HT-29 (cell line): Measurements from ENCODE around the gene GRK3. TPM values are rescaled to one million over a fixed set of nuclear protein-coding genes. Genes with fewer than 3 reads are reported as not detected.
"Not testable (repeated sequence)": the region's sequence is repeated elsewhere in the genome, so short reads cannot be mapped to it uniquely, and the experiment has no call there.

Experiments
- DNase-seq: peaks from one replicate; pipeline ENCODE4 v3.0.0-alpha.2; 2015; ENCODE audit warnings: low spot score
- total RNA-seq: library from RNA; depleted of rRNA; stranded (reverse); fragments of >200 nt; shearing (Covaris generic); gene quantifications from 2 replicates; pipeline ENCODE4 v1.2.3, GENCODE V29; 2014

GRK3 gene
- total RNA-seq, 1 experiment from 2014 or later, result 1.5 TPM

DNA sequence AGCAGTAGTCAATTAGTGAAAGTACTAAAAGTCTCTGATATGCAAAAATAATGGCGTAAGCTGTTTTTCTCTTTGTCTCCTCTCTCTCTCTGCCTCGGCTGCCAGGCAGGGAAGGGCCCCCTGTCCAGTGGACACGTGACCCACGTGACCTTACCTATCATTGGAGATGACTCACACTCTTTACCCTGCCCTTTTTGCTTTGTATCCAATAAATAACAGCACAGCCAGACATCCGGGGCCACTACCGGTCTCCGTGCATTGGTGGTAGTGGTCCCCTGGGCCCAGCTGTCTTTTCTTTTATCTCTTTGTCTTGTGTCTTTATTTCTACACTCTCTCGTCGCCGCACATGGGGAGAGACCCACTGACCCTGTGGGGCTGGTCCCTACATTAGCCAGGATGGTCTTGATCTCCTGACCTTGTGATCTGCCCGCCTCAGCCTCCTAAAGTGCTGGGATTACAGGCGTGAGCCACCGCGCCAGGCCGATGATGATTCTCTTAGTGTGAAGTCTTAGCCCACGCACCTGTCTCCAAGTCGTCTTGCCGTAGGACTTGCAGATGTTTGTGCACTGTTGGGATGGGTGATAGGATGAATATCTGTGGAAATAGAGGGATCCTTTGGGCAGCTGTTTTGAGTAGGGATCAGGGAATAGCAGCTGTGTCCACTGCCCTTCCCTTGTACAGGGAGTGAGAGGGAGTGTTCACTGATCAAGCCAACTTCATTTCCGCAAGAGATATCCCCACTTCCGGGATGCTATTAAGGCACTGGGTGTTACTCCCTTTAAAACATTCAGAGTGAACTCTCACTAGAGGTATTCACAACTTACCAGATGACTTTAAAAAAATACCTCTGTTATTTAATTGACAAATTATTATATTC lies 61.5 kb downstream of the GRK3 start:
- not testable (repeated sequence) for DNase-seq

DNA sequence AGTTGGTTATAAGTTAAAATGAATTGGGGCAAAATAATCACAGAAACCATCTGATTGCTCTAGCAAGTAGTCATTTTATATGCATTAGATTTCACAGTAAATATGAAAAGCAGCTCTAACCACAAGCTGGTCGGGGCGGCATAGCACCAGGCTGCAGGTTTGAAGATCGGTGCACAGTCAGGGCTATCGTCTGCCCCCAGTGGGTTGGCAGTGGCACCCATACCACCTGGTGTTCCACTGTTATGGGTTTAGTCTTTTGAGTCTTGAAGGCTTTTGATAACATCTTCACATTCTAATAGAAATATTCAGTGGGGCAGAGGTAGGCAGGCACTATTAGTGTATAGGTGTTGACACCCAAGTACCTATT lies 62.1 kb downstream of the GRK3 start:
- no peak for DNase-seq

GRCh38 chr22:25627271-25627852 lies 62.9 kb downstream of the GRK3 start:
- no peak for DNase-seq

DNA sequence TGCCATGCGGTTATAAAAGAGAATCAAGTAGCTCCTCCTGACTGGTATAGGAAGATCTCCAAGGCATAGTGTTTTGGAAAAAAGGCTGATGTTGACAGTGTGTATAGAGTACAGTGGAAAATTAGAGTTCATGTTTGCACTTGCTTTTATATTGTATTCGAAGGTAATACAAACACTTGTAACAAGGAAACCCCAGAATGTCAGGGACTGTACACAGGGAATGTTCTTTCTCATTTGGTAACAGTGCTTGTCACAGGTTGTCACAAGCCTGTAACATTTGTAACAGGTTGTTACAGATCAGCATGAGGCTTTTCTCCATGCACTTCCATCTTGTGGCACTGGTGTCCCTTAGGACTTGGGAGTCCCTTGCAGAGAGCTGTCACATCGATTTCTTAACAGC lies 64.0 kb downstream of the GRK3 start:
- no peak for DNase-seq

DNA sequence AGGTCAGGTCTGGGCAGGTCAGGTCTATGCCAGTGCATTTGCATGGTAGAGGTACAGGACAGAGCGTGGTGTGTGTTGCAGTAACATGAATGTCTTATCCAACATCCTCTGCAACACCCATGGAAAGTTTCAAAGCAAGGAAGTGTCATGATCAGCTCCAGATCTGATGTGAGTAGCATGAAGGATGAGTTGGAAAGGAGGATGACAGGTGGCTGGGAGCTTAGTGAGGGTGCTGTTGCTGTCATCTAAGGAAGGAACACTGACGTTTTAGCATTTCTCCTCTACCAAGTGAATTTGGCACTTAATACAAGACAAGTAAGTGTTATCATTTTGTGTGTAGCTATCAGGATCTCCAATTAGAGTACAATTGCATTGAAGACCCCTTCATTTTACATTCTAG lies 65.1 kb downstream of the GRK3 start:
- DNase-seq, result no peak

DNA sequence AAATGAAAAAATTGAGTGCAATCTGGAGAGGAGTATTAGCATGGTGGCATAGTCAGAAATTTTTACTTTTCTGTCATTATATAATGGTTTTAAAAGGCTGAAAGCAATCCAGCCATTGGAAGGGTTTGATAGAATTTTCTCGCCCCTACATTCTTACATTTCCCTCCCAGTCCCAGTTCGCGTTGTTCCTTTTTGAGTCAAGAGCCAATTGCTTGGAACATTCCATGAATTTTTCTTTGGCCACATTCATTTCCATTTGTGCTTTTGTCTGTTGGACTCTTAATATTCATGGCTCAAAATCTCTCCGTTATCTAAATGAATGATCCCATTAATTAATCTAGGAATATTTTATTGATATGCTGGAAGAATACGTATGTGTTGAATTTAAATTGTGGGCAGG lies 66.0 kb downstream of the GRK3 start:
- no peak for DNase-seq

DNA sequence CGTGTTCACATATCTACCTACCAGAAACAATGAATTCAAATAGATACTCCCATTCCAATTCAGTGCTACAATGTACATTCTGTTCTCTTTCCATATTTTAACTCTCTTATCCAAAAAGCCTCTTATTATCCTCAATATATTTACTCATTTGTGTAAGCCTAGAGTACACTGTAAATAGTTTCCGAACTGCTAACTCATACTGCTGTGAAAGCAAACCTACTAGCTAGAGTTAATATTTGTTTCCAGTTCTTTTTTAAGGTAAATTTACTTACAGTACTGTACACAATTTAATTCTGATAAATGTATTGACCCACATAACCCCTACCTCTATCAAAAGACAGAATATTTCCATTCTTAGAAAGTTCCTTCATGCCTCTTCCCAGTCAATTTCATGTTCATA lies 71.8 kb downstream of the GRK3 start:
- no peak for DNase-seq

DNA sequence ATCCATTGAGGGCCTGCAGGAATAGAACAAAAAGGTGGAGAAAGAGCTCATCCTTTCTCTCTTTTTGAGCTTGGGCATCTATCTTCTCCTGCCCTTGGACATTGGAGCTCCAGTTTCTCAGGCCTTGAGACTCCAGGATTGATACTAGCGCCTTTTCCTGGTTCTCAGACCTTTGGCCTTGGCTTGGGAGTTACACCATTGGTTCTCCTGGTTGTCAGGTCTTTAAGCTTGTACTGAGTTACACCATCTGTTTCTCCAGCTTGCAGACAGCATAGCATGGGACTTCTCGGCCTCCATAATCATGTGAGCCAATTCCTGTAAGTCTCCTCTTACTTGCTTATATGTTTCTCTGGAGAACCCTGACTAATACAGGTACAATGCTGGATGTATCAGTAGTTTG lies 72.6 kb downstream of the GRK3 start:
- DNase-seq, result no peak

- DNase-seq, result no peak
Observed at GRCh38 chr22:25637672-25638071, 73.2 kb downstream of the GRK3 start.

DNA sequence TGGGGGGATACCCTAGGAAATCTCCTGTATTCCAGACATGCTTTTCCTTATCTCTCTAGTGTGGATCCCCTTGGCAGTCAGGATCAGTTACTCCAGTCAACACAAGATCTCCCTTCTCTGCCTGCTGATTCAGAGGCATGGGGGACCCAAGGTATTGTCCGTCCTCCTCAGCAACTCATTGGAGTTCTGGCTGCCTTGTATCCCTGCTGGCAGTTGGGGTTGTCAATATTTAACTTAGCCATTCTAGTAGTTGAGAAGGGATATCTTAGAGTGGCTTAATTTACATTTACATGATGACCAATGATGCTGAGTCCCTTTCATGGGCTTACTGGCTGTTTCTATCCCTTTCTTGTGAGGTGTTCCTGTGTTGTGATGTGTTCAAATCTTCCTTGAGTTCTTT lies 74.2 kb downstream of the GRK3 start:
- DNase-seq, result no peak

DNA sequence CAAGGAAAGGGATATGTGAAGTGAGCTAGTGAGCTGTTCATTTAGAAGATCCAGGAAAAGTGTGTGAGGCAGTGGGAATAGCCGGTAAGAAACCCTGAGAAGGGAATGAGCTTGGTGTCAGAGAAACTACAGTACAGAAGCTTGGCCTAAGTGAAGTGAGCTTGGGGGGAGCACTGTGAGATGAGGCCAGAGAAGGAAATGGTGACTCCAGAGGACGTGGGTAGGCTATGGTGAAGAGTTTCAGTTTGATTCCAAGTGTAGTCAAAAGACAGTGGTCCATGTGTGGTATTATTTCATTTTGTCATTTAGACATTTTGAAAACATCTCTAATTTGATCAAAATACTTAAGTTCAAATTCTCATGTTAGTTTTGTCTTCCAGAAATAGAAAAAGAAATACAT lies 77.2 kb downstream of the GRK3 start:
- no peak for DNase-seq

DNA sequence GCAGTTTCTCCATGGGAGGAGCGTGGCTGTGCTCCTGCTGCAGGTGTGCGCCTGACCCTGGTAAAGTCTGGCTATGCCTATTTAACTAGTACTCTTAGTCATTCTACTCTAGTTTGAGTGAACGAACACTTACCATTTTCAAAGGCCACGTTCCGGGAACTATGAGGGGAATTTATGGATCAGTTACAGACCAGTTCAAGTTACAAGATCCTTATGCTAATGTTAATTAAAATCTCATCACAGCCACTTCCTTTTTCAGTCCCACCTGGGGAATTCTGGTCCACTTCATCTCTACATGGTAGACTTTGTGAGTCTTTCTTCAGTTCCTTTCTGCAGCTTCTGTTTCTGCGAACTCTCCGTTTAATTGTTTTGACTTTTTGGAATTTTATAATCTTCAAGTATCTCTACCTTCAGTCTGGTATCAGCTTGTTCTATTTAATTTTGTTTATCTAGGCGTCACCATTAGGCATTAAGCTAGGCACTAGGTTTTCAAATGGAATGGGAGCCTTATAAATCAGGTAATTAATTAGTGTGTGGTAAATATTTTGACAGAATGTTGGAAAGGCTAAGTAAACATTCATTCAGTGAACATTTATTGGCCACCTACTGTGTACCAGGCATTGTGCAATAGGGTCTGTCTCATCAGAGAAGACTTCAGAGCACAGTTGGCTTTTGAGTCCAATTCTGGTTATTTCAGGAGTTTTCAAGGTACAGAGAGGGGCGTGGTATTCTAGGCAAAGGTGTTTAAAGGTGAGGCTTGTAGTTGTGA lies 78.9 kb downstream of the GRK3 start:
- DNase-seq, result no peak

DNA sequence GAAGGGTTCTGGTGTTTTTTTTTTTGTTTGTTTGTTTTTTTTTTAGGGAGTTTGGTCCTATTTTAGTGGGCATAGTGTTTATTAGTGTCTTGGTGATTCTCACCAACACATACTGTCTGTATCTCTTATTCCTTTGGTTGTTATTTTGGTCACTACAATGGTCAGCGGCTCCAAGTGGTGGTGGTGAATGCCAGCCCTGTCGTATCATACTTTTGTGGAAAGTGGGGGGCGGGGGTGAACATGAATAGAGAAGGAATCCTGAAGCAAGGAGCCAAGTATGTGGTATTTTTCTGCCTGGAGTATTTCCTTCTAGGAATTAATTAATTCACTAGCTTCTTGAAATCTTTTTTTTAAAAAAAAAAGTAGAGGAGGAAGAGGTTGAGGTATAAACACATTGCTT lies 79.6 kb downstream of the GRK3 start:
- DNase-seq, result no peak

- no peak for DNase-seq
Observed at GRCh38 chr22:25645266-25645665, 80.8 kb downstream of the GRK3 start.

DNA sequence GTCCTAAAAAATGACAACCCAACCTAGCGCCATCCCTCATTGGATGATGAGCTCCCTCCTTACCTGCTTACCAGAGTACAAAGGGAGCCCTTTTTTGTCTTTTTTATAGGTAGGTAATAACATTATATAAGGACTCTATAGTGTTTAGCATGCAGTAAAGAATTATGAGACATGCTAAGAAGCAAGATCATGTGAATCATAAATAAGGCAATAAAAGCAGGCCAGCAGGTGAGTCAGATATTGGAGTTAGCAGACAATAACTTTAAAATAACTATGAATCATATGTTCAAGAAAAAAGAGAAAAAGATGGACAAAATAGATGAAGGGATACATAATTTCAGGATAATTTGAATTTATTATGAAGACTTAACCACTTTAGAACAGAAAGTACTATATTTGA lies 81.5 kb downstream of the GRK3 start:
- no peak for DNase-seq

GRCh38 chr22:25650833-25651232 lies 86.4 kb downstream of the GRK3 start:
- DNase-seq, result no peak

DNA sequence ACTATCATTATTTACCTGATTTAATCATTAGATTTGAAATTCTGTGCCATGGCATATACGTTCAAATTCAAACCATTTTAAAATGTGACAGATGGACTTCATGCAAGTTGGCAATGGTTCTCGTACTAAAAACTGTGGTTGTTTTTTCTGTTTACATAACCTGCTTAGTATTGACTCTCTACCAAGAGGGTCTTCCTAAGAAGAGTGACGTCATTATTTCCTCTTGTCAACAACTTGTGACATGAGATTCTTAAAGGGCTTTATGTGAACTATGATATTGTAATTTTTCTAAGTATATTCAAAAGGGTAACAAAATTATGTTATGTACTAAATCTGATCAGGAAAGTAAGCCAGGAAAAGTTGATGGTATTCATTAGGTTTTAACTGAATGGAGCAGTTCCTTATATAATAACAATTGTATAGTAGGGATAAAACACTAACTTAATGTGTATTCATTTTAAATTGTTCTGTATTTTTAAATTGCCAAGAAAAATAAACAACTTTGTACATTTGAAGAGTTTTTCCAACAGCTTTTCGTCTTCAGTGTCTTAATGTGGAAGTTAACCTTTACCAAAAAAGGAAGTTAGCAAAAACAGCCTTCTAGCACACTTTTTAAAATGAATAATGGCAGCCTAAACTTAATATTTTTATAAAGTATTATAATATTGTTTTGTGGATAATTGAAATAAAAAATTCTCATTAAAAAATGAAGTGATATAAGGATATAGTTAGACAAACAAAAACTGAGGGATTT lies 87.0 kb downstream of the GRK3 start:
- no peak for DNase-seq

GRCh38 chr22:25654676-25655075 lies 90.2 kb downstream of the GRK3 start:
- no peak for DNase-seq

DNA sequence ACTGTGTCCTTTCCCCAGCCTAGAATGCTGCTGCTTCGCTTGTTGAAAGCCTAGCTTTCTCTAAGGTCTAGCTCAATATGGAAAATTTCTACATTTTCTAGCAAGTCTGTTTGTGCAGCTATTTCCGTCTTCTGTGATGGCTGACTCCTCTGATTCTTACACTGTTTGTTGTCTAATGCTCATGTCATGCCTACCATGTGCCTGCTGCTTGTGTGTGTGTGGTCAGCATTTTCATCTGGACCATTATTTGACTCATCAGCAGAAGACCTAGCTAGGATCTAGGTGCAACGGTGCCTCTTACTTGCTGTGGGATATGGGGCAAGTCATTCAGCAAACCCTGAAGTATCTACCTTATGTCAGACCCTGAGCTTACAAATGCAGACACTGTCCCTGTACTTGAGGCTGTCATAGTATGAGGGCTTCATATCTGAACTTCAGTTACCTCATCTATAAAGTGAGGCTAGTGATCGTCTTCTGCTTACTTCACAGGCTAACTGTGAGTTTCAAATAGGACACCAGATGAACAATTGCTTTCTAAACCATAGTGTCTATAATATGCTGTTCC lies 91.0 kb downstream of the GRK3 start:
- DNase-seq, result no peak

GRCh38 chr22:25656724-25657123 lies 92.2 kb downstream of the GRK3 start:
- no peak for DNase-seq

DNA sequence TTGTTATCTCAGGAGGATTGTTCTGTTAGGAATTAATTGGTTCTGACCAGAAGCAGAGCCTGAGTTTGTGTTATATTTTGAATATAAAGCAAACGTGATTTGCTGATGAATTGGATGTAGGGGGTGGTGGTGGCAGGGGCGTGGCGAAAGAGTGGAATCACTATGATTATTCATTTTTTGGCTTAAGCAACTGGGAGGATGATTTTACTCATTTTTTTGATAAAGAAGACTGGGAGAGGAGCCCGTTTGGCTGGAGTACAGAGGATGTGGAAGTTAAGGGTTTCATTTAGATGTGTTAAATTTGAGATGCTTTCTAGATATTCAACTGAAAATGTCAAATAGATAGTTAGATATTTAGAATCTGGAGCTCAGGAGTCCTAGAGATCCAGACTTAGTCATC lies 94.2 kb downstream of the GRK3 start:
- no peak for DNase-seq

DNA sequence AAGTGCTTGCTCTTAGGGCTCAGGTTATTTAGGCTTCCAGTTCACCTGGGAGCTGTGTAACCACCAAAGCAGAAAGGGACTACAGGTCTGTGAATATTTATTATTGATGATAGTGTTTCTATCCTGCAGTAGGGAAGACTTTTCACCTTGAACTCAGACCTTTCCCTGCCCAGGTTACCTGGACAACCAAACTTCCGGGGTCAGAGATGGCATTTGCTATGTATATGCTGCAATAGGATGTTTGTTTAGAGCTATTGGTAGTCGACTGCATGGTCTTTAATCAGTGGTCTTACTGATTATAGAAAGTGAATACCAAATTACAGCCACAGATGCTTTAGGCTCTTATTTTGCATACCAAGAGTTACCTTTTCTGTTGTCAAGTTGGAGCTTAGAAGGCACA lies 94.9 kb downstream of the GRK3 start:
- no peak for DNase-seq
